Measurements from ENCODE around the gene RAP1A. TPM values are rescaled to one million over a fixed set of nuclear protein-coding genes. Genes with fewer than 3 reads are reported as not detected.
"Not testable (repeated sequence)": the region's sequence is repeated elsewhere in the genome, so short reads cannot be mapped to it uniquely, and the experiment has no call there.

Gene RAP1A
- total and polyA plus RNA-seq, 11 donors: 52.6 to 134 (median 99.1) TPM

GRCh38 chr1:111679541-111679940 is 60.0 kb downstream of the RAP1A start:
- DNase-seq: no peak
- H3K9me3 ChIP-seq: peaks cover 0 to 29% (median 0%) of the 10 kb centered on the region in 12 donors
- H3K27ac ChIP-seq: peak overlapping the region in 1 of 12 donors; percentile 23
- no peak overlapping the region for H3K4me3 ChIP-seq
- WGBS, 4 donors: 70 to 96% (median 89%) methylated on average over 2 of the region's 2 CpGs
- no peaks in the 10 kb centered on the region for H3K27me3 ChIP-seq
- TF ChIP-seq POLR2A (IDR thresholded peaks at IDR 0.05): no peak
- TF ChIP-seq, protein P1, sequence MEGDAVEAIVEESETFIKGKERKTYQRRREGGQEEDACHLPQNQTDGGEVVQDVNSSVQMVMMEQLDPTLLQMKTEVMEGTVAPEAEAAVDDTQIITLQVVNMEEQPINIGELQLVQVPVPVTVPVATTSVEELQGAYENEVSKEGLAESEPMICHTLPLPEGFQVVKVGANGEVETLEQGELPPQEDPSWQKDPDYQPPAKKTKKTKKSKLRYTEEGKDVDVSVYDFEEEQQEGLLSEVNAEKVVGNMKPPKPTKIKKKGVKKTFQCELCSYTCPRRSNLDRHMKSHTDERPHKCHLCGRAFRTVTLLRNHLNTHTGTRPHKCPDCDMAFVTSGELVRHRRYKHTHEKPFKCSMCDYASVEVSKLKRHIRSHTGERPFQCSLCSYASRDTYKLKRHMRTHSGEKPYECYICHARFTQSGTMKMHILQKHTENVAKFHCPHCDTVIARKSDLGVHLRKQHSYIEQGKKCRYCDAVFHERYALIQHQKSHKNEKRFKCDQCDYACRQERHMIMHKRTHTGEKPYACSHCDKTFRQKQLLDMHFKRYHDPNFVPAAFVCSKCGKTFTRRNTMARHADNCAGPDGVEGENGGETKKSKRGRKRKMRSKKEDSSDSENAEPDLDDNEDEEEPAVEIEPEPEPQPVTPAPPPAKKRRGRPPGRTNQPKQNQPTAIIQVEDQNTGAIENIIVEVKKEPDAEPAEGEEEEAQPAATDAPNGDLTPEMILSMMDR (IDR thresholded peaks at IDR 0.05): no peak
- peaks cover 0 to 29% (median 10%) of the 10 kb centered on the region in 9 donors for H3K36me3 ChIP-seq
- intact Hi-C loops (cut with DNase I): no loop called here
- peaks cover 0 to 6% (median 0%) of the 10 kb centered on the region in 12 donors for H3K4me1 ChIP-seq
- no peak for ATAC-seq

- 83 to 92% (median 86%) methylated on average over 9 of the region's 9 CpGs for WGBS, 4 donors
- ATAC-seq, DNase-seq: not testable (repeated sequence)
Measured at GRCh38 chr1:111680212-111680800, 60.7 kb downstream of the RAP1A start.

GRCh38 chr1:111685293-111686153 is 65.9 kb downstream of the RAP1A start:
- DNase-seq; intact Hi-C loops (cut with DNase I); H3K4me3 ChIP-seq; H3K27ac ChIP-seq; ATAC-seq; H3K36me3 ChIP-seq; H3K27me3 ChIP-seq: not testable (repeated sequence)
- peaks cover 0 to 47% (median 7%) of the 10 kb centered on the region in 12 donors for H3K9me3 ChIP-seq
- WGBS, 4 donors: 94 to 97% (median 95%) methylated on average over 8 of the region's 8 CpGs
- H3K4me1 ChIP-seq: peaks cover 0 to 18% (median 7%) of the 10 kb centered on the region in 12 donors

More at GRCh38 chr1:111680212-111680800, 60.7 kb downstream of the RAP1A start:
- H3K4me3 ChIP-seq; intact Hi-C loops (cut with DNase I); H3K4me1 ChIP-seq; H3K27ac ChIP-seq; H3K27me3 ChIP-seq: not testable (repeated sequence)
- Histone ChIP-seq H3K9me3 (peaks cover 0 to 36% (median 6%) of the 10 kb centered on the region in 12 donors), H3K36me3 (peaks cover 0 to 29% (median 10%) of the 10 kb centered on the region in 9 donors)

GRCh38 chr1:111690306-111690617 is 70.7 kb downstream of the RAP1A start:
- Histone ChIP-seq H3K27me3 (no peaks in the 10 kb centered on the region), H3K9me3 (peaks cover 0 to 18% (median 2%) of the 10 kb centered on the region in 12 donors), H3K27ac (peak overlapping the region in 3 of 12 donors; percentile 31 to 60 (median 47)), H3K4me3 (no peak overlapping the region), H3K4me1 (peaks cover 0 to 33% (median 12%) of the 10 kb centered on the region in 12 donors), H3K36me3 (peaks cover 0 to 43% (median 36%) of the 10 kb centered on the region in 9 donors)
- DNase-seq: peak in 4 of 5 donors; percentile 39 to 69 (median 48)
- TF ChIP-seq, protein P1 (IDR thresholded peaks at IDR 0.05): no peak
- TF ChIP-seq POLR2A (IDR thresholded peaks at IDR 0.05): no peak
- peak in 3 of 4 donors; percentile 33 to 62 (median 54) for ATAC-seq
- intact Hi-C loops (cut with DNase I): loop anchor here in 1 of 10 donors (10.0 kb wide), 1 partner anchor 55 kb away; no protein-coding TSS in a partner anchor

GRCh38 chr1:111691886-111692285 is 72.3 kb downstream of the RAP1A start:
- H3K4me3 ChIP-seq: no peak overlapping the region
- H3K27me3 ChIP-seq: no peaks in the 10 kb centered on the region
- no peak for DNase-seq
- WGBS, 4 donors: 96 to 98% (median 97%) methylated on average over 1 of the region's 1 CpG
- peaks cover 0 to 12% (median 0%) of the 10 kb centered on the region in 12 donors for H3K9me3 ChIP-seq
- ATAC-seq: no peak
- H3K4me1 ChIP-seq: peaks cover 0 to 42% (median 16%) of the 10 kb centered on the region in 12 donors
- intact Hi-C loops (cut with DNase I): loop anchor here in 1 of 10 donors (10.0 kb wide), 1 partner anchor 57 kb away; no protein-coding TSS in a partner anchor
- H3K27ac ChIP-seq: peak overlapping the region in 1 of 12 donors; percentile 26
- H3K36me3 ChIP-seq: peaks cover 0 to 58% (median 43%) of the 10 kb centered on the region in 9 donors
- TF ChIP-seq, protein P1 (IDR thresholded peaks at IDR 0.05): no peak
- no peak for TF ChIP-seq POLR2A (IDR thresholded peaks at IDR 0.05)
